ENCODE results near the gene KCNN4.
"Not testable (repeated sequence)": the region's sequence is repeated elsewhere in the genome, so short reads cannot be mapped to it uniquely, and the experiment has no call there.

KCNN4 gene

DNA sequence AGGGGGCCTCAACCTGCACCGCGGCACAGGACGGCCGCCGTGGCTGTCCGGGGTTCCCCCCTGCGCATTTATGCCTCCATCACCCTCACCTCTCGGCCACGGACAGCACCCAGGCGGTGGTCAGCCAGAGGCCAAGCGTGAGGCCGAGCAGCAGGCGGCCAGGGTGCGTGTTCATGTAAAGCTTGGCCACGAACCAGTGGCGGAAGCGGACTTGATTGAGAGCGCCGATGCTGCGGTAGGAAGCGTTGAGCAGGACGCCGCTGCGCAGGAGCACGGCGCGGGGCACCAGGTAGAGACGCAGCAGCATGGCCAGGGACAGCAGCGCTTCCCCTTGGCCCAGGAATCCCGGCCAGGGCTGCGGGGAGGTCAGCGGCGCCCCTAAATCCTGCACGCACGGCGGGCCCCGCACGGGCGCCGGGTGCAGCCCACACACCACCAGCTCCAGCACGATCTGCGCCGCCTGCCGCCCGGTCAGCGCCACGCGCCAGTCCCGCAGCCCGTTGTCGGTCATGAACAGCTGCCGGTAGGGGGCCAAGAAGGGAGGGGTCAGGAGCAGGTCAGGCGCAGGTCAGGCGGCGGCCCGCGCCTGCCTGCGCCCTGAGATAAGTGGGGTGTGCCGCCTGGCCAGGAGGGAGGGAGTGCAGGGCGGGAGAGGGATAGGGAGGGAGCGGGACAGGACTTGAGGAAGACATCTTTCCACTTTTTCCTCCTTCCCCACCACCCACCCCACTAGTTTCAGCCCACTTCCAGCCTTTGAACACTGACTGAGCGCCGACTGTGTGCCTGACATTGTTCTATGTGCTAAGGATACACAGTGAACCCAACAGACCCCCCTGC lies 6.5 kb downstream of the KCNN4 start:
- no peak for DNase-seq

DNA sequence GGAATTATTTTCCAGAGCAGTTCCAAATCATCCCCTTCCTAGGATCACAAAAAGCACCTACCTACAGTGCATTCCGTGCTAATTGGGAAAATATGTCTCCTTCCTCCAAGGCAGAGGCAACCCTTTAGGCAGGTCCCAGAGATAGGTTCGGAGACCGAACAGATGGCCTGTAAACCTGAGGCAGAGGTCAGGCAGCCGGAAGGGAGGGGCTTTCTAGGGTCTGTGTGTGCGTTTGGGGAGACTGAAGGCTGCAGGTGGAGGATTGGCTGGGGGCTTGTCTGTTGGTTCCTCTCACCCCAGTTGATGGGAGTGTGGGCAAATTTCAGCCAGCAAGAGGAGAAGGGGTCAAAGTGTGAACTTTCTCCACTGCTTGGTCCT lies 7.1 kb downstream of the KCNN4 start:
- no peak for DNase-seq

DNA sequence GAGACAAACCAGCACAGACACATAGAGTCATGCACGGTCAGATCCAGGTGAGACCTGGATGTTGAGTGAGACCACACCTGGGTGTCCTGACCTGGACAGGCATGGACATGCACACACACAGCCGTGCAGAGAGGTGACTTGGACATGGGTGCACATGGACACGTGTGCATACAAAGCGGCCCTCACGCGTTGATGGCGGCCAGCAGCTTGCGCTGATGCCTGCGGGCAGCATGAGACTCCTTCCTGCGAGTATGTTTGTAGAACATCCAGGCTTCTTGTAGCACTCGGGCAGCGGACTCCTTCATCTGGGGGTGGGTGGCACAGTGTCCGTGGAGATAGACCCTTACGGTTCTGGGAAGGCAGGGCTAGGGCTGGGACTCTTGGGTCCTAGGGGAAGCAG lies 11.5 kb downstream of the KCNN4 start:
- no peak for DNase-seq

DNA sequence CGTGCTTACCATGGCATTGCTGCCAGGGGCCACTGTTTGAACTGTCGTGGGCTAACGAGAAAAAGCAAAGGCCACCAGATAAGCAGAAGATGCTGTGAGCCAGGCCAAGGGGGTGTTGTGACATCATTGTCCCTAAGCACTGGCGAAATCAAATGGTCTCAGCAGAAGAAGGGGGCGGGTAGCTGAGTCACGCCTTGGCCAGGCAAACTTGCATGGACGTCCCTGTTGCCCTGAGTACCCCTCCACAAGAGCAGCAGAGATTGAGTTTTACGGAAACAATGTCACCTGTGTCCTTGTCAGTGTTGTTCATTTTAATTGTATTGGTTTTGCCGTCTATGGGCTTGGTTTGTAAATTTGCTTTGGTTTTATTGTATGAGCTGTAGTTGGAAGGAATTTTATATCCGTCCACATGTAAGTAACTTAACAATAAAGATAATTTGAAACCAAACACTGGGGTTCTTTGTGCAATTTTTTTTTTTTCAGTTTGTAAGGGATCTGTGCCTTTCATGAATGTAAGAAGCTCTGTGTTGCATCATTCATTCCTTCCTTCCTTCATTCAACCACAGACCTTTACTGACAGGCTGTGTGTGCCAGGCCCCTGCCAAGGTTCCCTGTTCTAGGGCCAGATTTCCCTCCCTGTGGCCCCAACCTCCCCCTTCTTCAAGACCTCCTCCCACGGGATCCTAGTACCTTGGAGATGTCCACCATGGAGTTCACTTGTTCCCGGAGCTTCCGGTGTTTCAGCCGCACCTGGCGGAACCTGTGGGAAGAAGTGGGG lies 12.3 kb downstream of the KCNN4 start:
- DNase-seq = no peak

DNA sequence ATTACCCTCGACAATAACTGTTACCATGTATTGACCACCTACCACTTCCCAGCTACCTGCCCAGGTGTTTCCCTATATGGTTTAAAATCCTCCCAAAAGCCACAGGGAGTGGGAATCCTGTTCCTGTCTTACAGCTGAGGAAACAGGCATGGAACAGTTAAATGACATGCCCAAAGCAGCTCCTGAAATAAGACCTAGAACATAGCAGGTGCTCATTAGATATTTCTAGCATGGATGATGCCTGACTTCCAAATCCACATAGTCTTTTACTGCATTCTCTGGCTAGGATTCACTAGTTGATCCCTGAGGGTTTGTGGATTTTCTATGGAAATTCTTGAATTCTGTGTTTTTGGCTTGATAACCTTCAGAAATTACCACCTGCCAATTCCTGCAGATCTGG lies 13.0 kb downstream of the KCNN4 start:
- DNase-seq = no peak

DNA sequence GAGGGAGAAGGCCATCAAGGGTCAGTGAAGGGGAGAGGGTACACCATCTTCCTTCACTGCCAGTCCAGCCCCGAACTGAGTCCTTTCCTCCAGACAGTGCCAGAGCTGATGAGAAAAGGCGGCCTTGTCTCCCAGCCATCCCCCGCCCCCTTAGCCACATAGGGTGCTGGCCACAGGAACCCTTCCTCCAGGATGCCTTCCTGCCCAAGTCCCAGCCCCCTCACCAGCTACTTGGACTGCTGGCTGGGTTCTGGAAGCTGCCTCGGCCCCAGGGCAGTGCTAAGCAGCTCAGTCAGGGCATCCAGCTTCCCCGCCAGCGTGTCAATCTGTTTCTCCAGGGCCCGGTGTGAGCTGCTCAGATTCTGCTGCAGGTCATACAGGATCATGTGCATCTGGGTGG lies 13.5 kb downstream of the KCNN4 start:
- no peak for DNase-seq

DNA sequence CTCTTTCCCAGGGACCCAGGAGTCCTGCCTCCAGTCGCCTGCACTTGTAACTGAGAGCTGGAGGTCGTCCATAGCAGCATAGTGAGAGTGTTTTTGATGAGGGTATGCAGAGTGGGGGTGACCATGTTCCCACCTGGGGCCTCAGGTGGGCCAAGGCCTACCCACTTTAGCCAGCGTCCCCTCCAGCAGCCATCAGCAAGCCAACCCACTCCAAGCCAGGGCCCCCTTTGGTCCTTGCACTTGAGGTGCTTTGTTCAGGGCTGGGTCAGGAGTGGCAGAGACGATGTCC lies 14.1 kb downstream of the KCNN4 start:
- no peak for DNase-seq

DNA sequence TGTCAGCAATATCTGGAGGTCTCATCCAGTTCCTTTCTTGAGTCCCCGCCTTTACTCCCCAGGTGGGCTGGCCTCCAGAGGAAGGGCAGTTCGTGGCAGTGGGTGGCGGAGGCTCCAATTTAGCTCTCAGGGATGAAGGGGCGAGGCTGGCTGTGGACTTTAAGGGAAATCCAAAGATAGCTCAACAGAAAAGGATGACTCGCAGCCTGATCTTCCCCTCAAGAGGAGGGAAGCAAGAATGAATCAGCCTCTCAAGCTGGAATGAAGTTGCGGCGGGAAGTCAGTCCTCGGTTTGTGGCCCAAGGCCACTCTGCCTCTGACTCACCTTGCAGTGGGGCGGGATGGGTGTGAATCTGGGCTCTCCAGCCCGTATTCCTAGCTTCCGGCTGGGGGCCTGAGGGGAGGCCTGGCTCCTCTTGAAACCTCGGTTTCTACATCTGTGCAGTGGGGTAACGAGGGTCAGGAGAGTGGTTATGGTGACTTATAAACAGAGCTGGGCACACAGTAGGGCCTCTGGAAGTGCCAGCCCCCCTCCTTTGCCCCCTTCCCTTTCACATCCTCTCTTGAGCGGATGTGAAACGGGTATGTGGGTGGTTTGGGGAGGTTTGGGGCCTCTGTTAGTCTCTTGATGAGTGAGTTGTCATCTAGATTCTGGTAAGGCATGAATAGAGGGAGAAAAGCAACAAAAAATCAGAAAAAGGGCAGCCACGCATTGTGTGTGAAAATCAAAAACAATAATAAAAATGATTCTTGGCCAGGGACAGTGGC lies 15.5 kb downstream of the KCNN4 start:
- DNase-seq = no peak

DNA sequence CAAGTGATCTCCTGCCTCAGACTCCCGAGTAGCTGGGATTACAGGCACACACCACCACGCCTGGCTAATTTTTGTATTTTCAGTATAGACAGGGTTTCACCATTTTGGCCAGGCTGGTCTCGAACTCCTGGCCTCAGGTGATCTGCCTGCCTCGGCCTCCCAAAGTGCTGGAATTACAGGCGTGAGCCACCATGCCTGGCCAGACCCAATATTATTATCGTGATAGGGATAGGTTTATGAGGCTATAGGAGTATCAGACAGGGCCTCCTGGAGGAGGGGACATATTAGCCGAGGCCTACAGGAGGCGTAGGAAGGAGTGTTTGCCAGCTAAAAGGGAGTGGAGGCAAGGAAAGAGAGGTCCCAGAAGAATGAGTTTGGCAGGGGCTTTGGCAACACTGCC lies 16.1 kb downstream of the KCNN4 start:
- not testable (repeated sequence) for DNase-seq

DNA sequence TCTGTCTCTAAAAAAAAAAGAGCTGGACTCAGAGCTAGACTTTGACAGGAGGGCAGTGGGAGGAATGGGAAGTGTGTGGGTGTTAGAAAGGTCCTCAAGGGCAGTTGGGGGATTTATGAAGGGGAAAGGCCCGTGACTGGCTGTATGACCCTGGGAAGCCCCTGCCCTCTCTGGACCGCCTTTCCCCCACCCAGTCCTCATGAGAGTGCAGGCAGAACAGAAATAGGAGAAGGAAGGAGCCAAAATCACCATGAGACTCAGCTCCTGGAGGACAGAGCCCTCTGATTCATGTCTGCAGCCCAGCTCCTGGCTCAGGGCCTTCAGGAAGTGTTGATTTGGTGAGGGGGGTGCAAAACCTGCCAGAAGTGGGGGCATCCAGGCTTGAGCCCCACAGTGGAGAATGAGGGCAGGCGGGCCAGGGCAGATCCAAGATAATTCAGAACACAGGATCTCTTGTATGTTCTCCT lies 17.3 kb downstream of the KCNN4 start:
- no peak for DNase-seq

DNA sequence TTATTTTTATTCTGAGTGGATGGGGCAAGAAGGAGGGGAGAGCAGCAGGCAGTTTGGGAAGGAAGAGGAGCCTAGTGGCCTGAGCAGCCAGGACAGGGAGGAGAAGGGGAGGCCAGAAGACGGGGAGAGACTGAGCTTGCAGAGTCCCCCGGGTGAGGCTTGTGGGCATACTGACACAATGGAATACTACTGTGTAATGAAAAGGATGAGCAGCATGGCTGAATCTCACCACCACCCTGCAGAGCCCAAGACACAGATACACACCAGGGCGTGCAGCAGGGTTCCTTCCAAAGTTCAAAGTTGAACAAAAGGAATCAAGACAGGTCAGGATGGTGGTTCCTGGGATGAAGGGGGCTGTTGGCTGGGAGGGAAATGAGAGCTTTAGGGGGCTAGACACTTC lies 18.0 kb downstream of the KCNN4 start:
- DNase-seq = no peak

DNA sequence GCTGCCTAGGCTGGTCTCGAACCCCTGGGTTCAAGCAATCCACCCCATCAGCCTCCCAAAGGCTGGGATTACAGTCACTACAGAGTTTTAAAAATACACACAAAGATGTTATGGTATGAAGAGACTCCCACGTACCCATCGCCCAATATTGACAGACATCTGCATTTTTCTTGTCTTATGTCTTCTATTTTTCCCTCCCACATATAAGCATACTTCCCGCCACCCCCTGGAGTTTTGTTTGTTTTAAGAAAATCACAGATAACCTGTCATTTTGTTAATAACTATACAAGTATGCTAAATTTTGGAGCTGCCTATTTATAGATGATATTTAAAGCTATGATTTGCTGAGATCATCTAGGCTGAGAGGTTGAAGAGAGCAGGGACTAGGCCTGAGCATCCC lies 19.8 kb downstream of the KCNN4 start:
- DNase-seq = no peak

DNA sequence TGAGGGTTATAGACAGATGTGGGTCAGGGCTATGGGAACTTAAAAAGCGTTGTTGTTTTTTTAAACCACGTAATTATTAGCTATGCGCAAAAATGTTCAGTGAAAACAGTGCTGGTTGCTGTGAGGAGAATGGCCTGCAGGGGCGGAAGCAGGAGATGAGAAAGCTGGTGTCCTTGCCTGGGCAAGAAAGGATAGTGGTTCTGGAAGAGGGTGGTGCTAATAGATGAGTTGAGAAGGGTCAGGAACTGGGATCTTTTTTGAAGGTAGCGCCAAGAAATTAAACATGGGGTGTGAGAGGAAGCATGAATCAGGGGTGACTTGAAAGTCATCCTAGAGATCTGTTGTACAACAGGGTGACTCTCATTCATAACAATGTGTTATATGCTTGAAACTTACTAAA lies 21.3 kb downstream of the KCNN4 start:
- DNase-seq = peak; percentile 15

DNA sequence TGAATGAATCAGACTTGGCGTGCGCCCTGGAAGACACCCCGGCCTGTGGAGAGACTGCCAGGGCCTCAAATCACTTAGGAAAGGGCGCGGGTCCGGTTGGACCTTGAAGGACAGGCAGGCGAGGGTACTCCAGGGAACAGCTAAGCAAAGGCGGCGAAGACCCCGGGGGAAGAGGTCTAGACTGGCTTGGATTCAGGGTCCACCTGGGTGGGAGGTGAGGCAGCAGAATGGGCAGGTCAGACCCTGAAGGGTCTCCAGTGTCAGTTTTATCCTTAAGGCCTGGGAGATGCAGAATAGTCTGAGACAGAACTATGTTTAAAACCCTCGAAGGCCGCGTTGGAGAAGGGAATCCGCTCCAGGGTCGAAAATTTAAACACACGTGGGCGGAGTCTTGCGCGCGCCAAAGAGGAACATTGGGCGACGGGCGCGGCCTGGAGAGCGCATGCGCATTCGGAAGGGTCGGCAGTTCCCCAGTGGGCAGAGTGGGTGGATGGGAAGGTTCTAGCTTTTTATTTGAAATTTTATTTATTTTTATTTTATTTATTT lies 25.4 kb downstream of the KCNN4 start:
- DNase-seq = peak; percentile 91

DNA sequence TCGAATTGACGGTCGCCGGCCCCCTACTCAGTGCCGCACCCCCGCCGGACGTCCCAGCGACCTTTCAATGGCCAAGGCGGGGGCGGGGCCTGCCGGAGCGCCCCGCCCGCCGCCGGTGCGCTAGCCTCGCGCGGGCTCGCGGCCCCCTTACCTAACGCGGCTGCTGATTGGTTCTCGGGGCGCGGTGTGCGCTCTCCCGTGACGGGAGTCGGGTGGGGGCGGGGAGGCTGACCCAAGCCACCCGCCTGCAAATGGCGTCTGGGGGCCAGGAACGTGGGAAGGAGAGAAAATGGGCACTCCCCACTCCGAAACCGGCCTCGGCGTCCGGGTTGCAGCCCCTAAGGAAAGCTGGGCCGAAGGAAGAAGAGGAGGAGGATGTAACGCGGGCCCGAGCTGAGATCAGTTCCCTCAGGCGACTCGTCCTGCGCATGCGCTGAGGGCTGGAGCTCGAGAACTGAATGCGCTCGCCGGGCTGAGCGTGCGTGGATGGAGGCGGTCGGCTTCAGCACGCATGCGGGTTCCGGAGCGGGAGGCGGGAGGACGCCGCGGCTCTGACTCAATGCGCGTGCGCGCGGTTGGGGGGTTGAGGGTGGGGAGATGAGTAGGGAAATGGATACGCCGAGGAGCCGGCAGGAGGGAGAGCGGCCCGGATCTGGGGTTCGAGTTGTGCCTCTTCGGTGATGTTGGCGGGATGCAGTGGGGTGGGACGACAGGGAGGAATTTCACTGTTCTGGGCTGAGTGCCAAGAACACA lies 26.1 kb downstream of the KCNN4 start, which contains the start of gene SMG9:
SMG9 (minus strand) TSS at position 460 of the 753 bp plus-strand sequence. CDS start 4,221 bp downstream, outside the sequence.
- DNase-seq = peak; percentile 98

DNA sequence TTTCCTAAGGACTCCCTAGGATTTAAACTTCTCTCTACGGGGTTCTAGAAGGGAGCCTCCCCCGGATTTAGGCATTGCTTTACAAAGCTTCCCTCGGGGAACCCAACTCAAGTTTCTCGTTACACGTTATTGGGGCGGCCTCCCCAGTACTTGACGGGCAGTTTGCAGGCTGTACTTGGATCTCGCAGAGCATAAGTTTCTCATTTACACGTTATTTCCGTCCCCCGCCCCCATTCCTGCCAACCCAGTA lies 26.6 kb downstream of the KCNN4 start:
- DNase-seq = no peak

DNA sequence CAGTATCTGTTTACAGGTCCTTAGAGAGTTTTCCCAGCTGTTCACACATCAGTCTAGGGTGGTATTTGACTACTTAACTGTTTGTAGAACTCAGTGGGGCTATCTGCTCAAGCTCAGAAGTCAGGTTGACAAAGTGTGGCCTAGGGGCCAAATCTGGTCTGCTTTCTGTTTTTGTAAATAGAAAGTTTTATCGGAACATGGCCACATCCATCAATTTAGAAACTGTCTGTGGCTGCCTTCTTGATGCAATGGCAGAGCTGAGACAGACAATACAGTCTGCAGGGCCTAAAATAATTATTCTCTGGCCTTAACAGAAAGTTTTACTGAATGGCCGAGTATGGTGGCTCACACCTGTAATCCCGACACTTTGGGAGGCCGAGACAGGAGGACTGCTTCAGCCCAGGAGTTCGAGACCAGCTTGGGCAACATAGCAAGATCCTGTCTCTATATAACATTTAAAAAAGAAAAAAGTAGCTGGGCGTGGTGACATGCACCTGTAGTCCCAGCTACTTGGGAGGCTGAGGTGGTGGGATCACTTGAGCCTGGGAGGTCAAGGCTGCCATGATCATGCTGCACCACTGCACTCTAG lies 28.4 kb downstream of the KCNN4 start:
- no peak for DNase-seq

DNA sequence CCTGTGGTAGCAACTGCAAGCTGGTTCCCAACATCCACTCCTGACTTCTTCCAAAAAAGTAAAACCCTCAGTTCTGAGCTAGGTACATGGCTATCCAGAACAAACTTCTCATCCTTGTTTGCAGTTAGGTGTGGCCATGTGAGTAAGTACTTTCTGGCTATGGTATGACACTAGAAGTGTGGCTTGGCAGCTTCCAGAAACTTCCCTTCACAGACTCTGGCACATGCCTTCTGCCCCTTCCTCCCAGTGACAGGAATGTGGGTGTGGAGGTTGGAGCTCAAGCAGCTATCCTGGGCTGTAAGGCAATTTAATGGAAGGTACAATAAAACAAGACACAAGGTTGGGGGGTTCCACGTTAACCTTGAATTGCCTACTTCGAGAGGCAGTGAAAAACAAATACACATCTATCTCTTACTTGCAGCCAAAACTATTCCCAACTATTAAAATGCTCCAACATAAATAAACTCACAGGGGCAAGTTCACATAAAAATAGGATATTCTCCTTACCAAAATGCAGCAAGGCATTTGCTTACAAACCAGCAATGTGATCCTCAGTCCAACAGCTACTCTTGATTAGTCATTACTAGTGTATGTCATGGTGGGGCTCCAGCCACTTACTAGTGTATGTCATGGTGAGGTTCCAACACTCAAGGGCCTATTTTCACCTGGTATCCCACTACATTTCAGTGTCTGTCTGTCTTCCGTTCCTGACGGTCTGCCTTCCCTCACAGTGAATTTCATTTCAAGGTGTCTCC lies 29.1 kb downstream of the KCNN4 start:
- no peak for DNase-seq

DNA sequence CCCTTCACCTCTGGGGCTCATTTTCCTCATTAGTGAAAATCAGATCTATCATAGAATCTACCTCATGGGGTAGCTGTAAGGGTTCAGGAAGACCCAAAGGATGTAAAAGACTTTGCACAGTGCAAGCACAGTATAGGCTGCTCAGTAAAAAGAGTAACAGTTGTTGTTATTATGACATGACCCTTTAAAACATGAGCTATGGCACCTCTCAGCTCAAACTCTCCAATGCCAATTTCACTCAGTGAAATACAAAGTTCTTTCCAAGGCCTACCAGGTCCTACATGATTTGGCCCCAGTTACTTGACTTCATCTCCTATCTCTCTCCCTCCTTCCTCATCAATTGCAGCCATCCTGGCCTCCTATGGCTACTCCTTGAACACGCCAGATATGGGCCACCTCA lies 30.9 kb downstream of the KCNN4 start:
- no peak for DNase-seq

DNA sequence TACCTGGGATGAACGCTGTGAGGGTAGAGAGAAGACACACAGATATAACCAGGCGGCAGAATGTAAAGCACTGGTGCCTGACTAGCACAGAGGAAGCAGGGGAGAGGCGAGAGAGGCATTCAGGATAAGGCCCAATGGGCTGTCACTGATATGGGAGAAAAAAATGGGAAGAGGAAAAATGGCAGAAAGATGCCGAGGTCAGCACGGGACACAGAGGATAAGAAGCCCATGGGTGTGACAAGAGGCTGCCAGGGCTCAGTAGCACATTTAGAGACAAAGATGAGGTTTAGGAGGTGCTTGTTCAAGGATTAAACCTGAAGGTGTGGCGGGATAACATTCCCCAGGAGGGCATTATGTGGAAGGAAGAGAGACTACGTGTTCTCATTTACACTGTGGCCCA lies 31.6 kb downstream of the KCNN4 start:
- DNase-seq = no peak

DNA sequence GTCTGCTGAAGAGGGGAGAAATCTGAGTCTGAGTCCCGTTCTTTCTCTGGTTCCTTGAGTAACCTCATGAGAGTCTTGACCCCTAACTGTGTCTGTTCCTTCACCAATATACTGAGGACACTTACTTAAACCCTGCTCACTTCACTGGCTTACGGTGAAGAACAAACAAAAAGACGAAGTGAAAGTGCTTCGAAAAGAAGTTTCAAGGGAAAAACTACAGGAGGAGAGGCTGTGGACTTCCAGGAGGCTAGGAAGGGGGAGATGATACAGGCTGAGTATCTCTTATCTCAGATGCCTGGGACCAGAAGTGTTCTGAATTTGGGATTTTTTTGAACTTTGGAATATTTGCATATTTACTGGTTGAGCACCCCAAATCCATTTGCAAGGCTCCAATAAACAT lies 32.1 kb downstream of the KCNN4 start:
- no peak for DNase-seq

DNA sequence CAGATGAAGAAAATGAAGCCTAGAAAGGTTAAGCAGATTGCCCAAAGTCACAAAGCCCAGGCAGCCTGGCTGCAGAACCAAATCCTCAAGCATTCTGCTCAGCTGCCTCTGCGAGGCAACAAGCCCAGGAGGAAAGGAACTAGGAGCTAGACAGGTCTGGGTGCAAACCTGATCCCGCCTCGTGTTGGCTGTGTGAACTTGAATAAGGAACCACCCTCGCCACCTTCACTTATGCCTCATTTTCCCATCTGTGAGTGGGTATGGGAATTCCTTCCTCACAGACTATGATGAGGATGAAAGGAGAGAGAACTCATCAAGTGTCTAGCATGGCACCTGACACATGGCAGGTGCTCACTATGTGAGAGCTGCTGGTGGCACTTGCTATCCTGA lies 32.6 kb downstream of the KCNN4 start:
- DNase-seq = no peak
